ENCODE measurements around the gene BHMT.

DNA sequence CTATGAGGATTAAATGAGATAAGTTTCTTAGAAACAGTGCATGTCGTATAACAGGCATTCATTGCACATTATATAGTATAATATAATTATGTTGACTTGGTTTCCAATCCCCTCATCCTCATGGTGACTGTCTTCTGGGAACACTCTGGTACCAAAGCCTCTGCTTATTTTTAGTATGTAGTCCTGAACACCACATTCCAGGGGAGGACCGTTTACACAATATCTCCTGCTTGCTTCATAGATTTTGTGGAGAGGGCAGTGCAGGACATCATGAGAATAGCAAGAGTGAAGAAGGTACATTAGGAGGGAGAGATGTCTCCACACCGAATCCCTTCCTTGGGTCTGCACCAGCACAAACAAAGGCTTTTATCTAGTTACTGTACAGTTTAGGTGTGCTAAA is 20.5 kb upstream of the BHMT start:
- TF ChIP-seq, protein P1, sequence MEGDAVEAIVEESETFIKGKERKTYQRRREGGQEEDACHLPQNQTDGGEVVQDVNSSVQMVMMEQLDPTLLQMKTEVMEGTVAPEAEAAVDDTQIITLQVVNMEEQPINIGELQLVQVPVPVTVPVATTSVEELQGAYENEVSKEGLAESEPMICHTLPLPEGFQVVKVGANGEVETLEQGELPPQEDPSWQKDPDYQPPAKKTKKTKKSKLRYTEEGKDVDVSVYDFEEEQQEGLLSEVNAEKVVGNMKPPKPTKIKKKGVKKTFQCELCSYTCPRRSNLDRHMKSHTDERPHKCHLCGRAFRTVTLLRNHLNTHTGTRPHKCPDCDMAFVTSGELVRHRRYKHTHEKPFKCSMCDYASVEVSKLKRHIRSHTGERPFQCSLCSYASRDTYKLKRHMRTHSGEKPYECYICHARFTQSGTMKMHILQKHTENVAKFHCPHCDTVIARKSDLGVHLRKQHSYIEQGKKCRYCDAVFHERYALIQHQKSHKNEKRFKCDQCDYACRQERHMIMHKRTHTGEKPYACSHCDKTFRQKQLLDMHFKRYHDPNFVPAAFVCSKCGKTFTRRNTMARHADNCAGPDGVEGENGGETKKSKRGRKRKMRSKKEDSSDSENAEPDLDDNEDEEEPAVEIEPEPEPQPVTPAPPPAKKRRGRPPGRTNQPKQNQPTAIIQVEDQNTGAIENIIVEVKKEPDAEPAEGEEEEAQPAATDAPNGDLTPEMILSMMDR (IDR thresholded peaks at IDR 0.05): no peak
- TF ChIP-seq POLR2A (IDR thresholded peaks at IDR 0.05): no peak

All from heart left ventricle (tissue), 13 donors.